ENCODE measurements around the gene BCAP29. TPM values are rescaled to one million over a fixed set of nuclear protein-coding genes. Genes with fewer than 3 reads are reported as not detected.

The BCAP29 gene
- total and polyA plus RNA-seq, 9 of the 15 experiments (the other 6 are each of a cell fraction or from before 2014, with no cell fraction given): 63.4 to 137 (median 79.7) TPM

DNA sequence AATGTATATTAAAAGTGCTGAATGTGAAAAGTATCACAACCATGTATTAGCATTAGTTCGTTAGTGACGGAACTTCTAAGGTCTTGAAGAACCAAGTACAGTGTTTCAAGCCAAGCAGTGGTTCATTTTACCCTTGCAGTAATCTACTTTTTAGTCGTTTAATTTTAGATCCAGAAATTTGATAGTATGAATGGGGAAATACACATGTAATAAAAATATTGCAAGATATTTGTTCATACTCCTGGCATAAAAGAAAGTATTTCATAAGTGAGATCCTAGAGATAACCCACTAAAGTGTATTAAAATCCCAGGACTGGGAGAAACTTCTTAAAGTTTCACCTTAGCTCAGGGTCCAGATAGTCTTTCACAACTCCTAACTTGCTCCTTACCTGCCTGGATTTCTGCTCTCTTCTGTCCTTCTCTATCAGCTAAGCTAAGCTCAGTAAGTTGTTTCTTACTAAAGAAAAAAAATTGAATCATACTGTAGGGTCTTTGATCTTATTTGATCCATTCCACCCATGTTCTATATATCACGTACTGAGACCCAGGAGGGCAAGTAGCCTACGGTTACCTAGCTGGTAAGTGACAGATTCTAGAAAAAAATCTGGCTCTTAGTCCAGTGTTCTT lies 1.5 kb downstream of the BCAP29 start (continued):
- TF ChIP-seq ZZZ3 (IDR thresholded peaks at IDR 0.05): no peak
- no peak for TF ChIP-seq EP300 (IDR thresholded peaks at IDR 0.05; ENCODE audit: low read length)
- no peak for TF ChIP-seq HNRNPK (IDR thresholded peaks at IDR 0.05; ENCODE audit: low read depth, low read length, poor library complexity, severe bottlenecking)
- no peak for TF ChIP-seq MGA (IDR thresholded peaks at IDR 0.05)
- TF ChIP-seq ARNT (IDR thresholded peaks at IDR 0.05): no peak
- TF ChIP-seq ZNF263 (CRISPR knock-in tag; IDR thresholded peaks at IDR 0.05; ENCODE audit: borderline replicate concordance): no peak
- no peak for TF ChIP-seq CEBPG (CRISPR knock-in tag; IDR thresholded peaks at IDR 0.05)
- TF ChIP-seq CEBPG (tag; conservative IDR thresholded peaks at IDR 0.05 in 1 of 2, IDR thresholded peaks at IDR 0.05 in 1 of 2): peak; percentile 45 to 65; a peak in 2 of 4 replicates
- peak; percentile 32 for TF ChIP-seq ZNF316 (IDR thresholded peaks at IDR 0.05)
- TF ChIP-seq C11orf30 (IDR thresholded peaks at IDR 0.05; ENCODE audit: low read depth): peak; percentile 35; the same call in 1 of the 2 replicates
- TF ChIP-seq FOXO4 (CRISPR knock-in tag; IDR thresholded peaks at IDR 0.05): no peak
- no peak for TF ChIP-seq ZNF436 (CRISPR knock-in tag; IDR thresholded peaks at IDR 0.05)
- TF ChIP-seq SLC30A9 (CRISPR knock-in tag; IDR thresholded peaks at IDR 0.05): no peak
- TF ChIP-seq CC2D1A (IDR thresholded peaks at IDR 0.05): no peak
- TF ChIP-seq LCOR (CRISPR knock-in tag; IDR thresholded peaks at IDR 0.05): no peak
